Calu3 (cell line): Measurements from ENCODE around the gene LINC00237. TPM values are rescaled to one million over a fixed set of nuclear protein-coding genes. Genes with fewer than 3 reads are reported as not detected.

Experiments used
- BruUV-seq: library from RNA; stranded (reverse); fragments of 400-500 nt; replicated peaks from 2 replicates; lab custom pipeline; 2021; lab: Mats Ljungman, UMichigan
- CTCF ChIA-PET: fragments of 300-600 bp; sonication (Branson Sonifier 250); formaldehyde crosslinking; loops from one replicate; lab custom pipeline; 2022; ENCODE audit warnings: antibody characterized with exemption; lab: Charles Lee
- DNase-seq: peaks from one replicate; pipeline ENCODE4 v3.0.0; 2022
- H3K27ac Mint-ChIP-seq: one replicate; pipeline ENCODE4 v1.8.0; 2022; ENCODE audit warnings: mixed read lengths; ENCODE audit not compliant: unreplicated experiment
- H3K27me3 Mint-ChIP-seq: one replicate; pipeline ENCODE4 v1.8.0; 2022; ENCODE audit warnings: mixed read lengths; ENCODE audit not compliant: unreplicated experiment
- H3K36me3 Mint-ChIP-seq: one replicate; pipeline ENCODE4 v1.8.0; 2022; ENCODE audit warnings: mild to moderate bottlenecking, moderate library complexity, mixed read lengths; ENCODE audit not compliant: insufficient read depth, unreplicated experiment
- H3K4me1 Mint-ChIP-seq: one replicate; pipeline ENCODE4 v1.8.0; 2022; ENCODE audit warnings: mild to moderate bottlenecking, low read depth, mixed read lengths; ENCODE audit not compliant: unreplicated experiment
- H3K4me3 Mint-ChIP-seq: one replicate; pipeline ENCODE4 v1.8.0; 2022; ENCODE audit warnings: mild to moderate bottlenecking, low read depth, moderate library complexity, mixed read lengths; ENCODE audit not compliant: unreplicated experiment
- H3K9me3 Mint-ChIP-seq: one replicate; pipeline ENCODE4 v1.8.0; 2022; ENCODE audit warnings: low read depth, mixed read lengths; ENCODE audit not compliant: unreplicated experiment
- intact Hi-C: fragments of 100-400 bp; cut with micrococcal nuclease; formaldehyde crosslinking; loops from one replicate; pipeline ENCODE4 v1.10.0; 2022; ENCODE audit not compliant: unreplicated experiment
- total RNA-seq: library from RNA; stranded (reverse); gene quantifications from 2 replicates; pipeline ENCODE4 v1.2.3, GENCODE V29; 2022
- TF ChIP-seq, protein P1 (sequence below): fragments of 200-600 bp; IDR thresholded peaks from one replicate; pipeline ENCODE4 v1.8.0; 2022; ENCODE audit warnings: antibody characterized with exemption; ENCODE audit not compliant: unreplicated experiment

Gene LINC00237
- total RNA-seq, 1 experiment from 2014 or later = not detected

GRCh38 chr20:21103582-21104465 is 2.3 kb downstream of the LINC00237 start:
- Mint-ChIP-seq H3K4me3 (no peak overlapping the region), H3K27ac (no peak overlapping the region), H3K27me3 (no peaks in the 10 kb centered on the region), H3K9me3 (no peaks in the 10 kb centered on the region), H3K4me1 (no peaks in the 10 kb centered on the region), H3K36me3 (no peaks in the 10 kb centered on the region)
- TF ChIP-seq, protein P1, sequence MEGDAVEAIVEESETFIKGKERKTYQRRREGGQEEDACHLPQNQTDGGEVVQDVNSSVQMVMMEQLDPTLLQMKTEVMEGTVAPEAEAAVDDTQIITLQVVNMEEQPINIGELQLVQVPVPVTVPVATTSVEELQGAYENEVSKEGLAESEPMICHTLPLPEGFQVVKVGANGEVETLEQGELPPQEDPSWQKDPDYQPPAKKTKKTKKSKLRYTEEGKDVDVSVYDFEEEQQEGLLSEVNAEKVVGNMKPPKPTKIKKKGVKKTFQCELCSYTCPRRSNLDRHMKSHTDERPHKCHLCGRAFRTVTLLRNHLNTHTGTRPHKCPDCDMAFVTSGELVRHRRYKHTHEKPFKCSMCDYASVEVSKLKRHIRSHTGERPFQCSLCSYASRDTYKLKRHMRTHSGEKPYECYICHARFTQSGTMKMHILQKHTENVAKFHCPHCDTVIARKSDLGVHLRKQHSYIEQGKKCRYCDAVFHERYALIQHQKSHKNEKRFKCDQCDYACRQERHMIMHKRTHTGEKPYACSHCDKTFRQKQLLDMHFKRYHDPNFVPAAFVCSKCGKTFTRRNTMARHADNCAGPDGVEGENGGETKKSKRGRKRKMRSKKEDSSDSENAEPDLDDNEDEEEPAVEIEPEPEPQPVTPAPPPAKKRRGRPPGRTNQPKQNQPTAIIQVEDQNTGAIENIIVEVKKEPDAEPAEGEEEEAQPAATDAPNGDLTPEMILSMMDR = no peak
- no peak for DNase-seq
- intact Hi-C loops = no loop called here
- CTCF ChIA-PET = no interaction called here
- BruUV-seq = no TSS peak

DNA sequence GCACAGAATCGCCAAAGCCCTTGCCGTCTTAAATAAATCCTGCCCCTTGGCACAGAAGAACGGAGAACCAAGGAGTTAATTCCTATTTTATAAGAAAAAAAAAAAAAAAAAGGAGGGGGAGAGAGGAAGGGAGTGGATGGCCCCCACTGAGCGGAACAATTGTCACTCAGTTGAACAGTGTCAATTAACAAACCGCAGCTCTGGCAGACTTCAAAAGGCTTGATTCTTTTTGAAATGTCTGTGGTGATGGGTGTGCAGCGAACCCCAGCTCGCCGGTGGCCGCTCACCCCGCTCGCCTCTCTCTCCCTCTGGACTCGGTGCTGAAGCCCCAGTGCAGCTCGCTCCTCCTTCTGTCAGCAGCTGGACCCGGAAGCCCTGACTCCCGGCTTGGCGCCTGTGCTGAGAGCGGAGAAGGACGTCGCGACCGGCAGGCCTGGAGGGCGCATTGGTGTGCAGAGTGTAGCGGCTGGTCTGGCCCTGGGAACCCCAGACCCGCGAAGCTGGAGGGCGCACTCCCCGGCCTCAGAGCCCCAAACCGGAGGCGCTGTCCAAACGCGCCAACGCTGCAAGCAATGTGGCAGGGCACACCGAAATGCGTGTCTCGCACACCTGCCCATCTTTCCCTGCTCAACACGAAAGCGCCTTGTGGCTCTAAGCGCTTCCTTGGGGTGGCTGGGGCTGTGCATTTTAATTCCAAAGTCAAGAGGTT is 3.4 kb downstream of the LINC00237 start:
- Mint-ChIP-seq H3K36me3 (no peaks in the 10 kb centered on the region), H3K27ac (no peak overlapping the region), H3K27me3 (no peaks in the 10 kb centered on the region), H3K4me1 (no peaks in the 10 kb centered on the region), H3K9me3 (no peaks in the 10 kb centered on the region), H3K4me3 (no peak overlapping the region)
- TF ChIP-seq, protein P1 = no peak
- BruUV-seq = no TSS peak
- CTCF ChIA-PET = interaction anchor here (0.6 kb wide), 1 partner anchor 643 kb away, joined by 3 read pairs; no protein-coding TSS in a partner anchor
- intact Hi-C loops = no loop called here
- no peak for DNase-seq

DNA sequence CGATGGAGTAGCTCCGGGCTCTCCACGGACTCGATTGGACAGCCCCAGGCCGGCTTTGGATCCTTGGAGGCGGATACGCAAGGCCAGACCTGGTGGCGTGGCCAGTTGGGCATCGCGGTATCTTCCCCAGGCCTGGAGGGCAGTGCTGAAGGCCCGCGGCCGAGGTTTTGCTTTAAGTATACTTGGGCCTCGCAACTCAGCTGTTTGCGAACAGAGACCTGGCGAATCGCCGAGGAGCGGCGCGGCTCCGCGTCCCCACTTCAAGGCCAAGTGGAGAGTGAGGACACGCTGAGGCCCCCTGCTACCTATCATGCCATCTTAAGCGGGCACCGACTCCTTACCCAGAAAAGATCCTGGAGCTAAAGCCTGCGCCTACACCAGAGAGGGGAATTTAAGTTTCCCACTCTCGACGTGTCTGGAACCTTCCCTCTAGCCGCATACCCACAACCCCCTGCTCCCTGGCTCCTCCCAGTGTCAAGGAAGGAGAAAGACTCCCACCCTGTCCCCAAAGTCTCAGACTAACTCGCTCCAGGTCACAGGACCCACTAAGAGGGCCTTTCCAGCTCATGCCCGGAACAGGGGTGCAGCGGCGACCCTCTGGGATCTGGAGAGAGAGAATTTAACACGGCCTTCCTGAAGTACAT is 4.1 kb downstream of the LINC00237 start:
- H3K27me3 Mint-ChIP-seq = no peaks in the 10 kb centered on the region
- TF ChIP-seq, protein P1 = no peak
- intact Hi-C loops = no loop called here
- CTCF ChIA-PET = interaction anchor here (0.6 kb wide), 1 partner anchor 644 kb away, joined by 3 read pairs; no protein-coding TSS in a partner anchor
- H3K36me3 Mint-ChIP-seq = no peaks in the 10 kb centered on the region
- no peaks in the 10 kb centered on the region for H3K9me3 Mint-ChIP-seq
- H3K27ac Mint-ChIP-seq = no peak overlapping the region
- BruUV-seq = no TSS peak
- no peaks in the 10 kb centered on the region for H3K4me1 Mint-ChIP-seq
- H3K4me3 Mint-ChIP-seq = no peak overlapping the region
- DNase-seq = no peak

GRCh38 chr20:21101453-21101931 is 4.7 kb downstream of the LINC00237 start:
- no peak overlapping the region for H3K27ac Mint-ChIP-seq
- CTCF ChIA-PET = no interaction called here
- no peaks in the 10 kb centered on the region for H3K27me3 Mint-ChIP-seq
- H3K4me3 Mint-ChIP-seq = no peak overlapping the region
- intact Hi-C loops = no loop called here
- TF ChIP-seq, protein P1 = no peak
- no peak for DNase-seq
- H3K36me3 Mint-ChIP-seq = no peaks in the 10 kb centered on the region
- H3K4me1 Mint-ChIP-seq = no peaks in the 10 kb centered on the region
- H3K9me3 Mint-ChIP-seq = no peaks in the 10 kb centered on the region
- BruUV-seq = no TSS peak
